B cell (primary cell): Measurements from ENCODE around the gene ATAD3B.
"Not testable (repeated sequence)": the region's sequence is repeated elsewhere in the genome, so short reads cannot be mapped to it uniquely, and the experiment has no call there.

Experiments used
- CTCF ChIP-seq: fragments of 200-600 bp; IDR thresholded peaks from one replicate; pipeline ENCODE4 v1.8.0; 2022; ENCODE audit warnings: antibody characterized with exemption, mild to moderate bottlenecking
- EZH2 ChIP-seq: IDR thresholded peaks from 2 replicates; pipeline ENCODE4 v1.6.1; 2012; ENCODE audit warnings: borderline replicate concordance, low read depth, mild to moderate bottlenecking, moderate library complexity, low read length; ENCODE audit not compliant: insufficient read depth, poor library complexity, severe bottlenecking

- TF ChIP-seq CTCF, EZH2: not testable (repeated sequence)
These were observed 700 bp downstream of the ATAD3B start for GRCh38 chr1:1472053-1472876.
